HFF-Myc (cell line): ENCODE results near the gene CMIP.
"Not testable (repeated sequence)": the region's sequence is repeated elsewhere in the genome, so short reads cannot be mapped to it uniquely, and the experiment has no call there.

Experiments used
- DNase-seq: peaks from one replicate; pipeline ENCODE4 v3.0.0-alpha.2; 2011; ENCODE audit warnings: low read depth; ENCODE audit errors: extremely low read depth
- H3K4me3 ChIP-seq: replicated peaks from 2 replicates; pipeline ENCODE4 v1.5.1; 2011; ENCODE audit warnings: low read depth, mild to moderate bottlenecking, control low read depth, low read length
- TF ChIP-seq, protein P1 (sequence below): IDR thresholded peaks from 2 replicates; pipeline ENCODE4 v1.5.1; 2012; ENCODE audit warnings: mild to moderate bottlenecking, low read depth, low read length, control low read depth; ENCODE audit errors: missing control alignments

The CMIP gene

DNA sequence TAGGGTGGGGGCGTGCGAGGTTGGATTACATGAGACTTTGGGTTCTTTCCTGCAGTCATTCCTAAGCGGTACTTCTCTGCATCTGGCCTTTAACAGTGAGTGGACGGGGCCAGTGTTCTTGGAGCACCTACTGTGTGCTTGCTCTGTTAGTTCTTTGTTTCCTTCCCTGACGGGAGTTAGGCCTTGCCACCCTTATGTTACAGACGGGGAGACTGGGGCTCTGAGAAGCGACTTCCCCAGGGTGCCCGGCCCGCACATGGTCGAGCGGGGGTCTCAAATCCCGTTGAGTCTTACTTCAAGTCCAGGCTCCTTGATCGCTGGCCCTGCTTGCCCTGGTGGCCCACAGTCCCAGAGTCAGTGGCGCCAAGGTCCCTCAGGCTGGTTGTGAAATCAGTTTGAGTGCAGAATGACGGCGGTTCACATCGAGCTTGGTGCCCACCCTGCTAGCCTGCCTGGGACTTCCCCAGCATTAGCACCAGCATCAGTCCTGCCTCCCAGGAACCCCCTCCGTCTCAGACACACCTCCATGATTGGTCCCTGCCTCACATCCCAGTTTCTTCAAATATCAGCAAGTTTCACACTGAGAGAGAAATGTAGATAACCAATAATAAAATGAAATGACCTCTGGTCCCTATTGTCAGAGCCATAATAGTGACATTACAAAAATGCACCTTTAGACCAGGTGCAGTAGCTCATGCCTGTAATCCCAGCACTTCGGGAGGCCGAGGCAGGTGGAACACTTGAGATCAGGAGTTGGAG, 128.0 kb downstream of the CMIP start:
- DNase-seq: no peak
- no peak overlapping the region for H3K4me3 ChIP-seq
- TF ChIP-seq, protein P1, sequence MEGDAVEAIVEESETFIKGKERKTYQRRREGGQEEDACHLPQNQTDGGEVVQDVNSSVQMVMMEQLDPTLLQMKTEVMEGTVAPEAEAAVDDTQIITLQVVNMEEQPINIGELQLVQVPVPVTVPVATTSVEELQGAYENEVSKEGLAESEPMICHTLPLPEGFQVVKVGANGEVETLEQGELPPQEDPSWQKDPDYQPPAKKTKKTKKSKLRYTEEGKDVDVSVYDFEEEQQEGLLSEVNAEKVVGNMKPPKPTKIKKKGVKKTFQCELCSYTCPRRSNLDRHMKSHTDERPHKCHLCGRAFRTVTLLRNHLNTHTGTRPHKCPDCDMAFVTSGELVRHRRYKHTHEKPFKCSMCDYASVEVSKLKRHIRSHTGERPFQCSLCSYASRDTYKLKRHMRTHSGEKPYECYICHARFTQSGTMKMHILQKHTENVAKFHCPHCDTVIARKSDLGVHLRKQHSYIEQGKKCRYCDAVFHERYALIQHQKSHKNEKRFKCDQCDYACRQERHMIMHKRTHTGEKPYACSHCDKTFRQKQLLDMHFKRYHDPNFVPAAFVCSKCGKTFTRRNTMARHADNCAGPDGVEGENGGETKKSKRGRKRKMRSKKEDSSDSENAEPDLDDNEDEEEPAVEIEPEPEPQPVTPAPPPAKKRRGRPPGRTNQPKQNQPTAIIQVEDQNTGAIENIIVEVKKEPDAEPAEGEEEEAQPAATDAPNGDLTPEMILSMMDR: no peak

DNA sequence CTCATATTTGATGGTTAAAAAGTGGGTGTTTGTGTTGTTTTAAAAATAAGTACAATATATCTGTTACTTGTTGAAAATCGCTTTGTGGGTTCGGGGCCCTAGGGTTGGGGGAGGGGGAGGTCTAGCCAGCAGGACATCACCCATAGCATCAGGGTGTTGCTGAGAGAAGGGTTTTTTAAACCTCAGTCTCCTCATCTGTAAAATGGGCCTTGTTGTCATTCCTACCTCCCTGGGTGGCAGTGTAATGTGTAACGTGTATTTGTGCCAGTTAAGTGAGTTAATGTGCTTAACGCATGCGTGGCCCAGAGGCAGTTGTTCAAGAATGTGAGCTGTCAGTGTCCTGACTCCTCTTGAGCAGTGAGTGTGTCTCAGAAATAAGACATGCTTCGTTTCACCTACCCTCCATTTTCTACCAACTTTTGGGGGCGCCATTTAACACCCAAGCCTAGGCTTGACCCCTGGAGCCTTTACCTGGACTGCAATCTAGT, 129.0 kb downstream of the CMIP start:
- TF ChIP-seq, protein P1: no peak
- no peak overlapping the region for H3K4me3 ChIP-seq
- no peak for DNase-seq

DNA sequence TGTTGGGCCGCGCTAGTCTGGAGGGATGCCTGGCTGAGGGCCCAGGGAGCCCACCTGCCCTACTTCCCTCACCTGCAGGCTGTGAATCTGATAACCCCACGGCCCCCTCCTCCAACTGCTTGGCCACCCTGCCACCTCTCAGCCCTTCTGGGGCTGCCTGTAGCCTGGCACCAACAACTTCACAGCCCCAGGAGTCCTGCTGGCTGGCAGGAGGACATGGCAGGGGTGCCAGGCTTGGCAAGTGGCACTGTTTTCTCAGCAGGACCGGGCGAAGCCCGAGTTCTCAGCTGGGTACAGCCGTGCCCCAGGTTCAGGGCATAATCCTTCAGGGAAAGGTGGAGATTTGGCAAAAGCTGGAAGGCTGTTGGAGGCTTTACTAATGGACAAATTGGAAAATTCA, 129.6 kb downstream of the CMIP start:
- TF ChIP-seq, protein P1: no peak
- no peak for DNase-seq
- H3K4me3 ChIP-seq: no peak overlapping the region

DNA sequence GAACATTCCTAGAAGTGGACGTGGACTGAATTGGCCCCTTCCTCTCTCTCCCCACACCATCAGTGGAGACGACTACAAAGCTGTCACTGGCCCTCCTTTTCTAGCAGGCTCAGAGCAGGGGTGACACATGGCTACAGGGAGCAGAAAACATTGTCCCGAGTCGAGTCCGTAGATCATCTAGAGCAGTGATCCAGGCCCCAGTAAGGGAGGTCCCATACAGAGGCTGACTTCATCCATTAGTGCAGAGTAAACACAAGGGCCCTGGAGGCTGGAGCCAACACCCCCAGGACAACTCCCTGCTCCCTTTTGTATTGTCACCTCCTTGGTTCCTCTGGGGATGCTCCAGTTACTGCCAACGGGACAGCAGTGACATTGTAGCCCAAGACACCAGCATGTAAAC, 130.7 kb downstream of the CMIP start:
- DNase-seq: no peak
- H3K4me3 ChIP-seq: no peak overlapping the region
- TF ChIP-seq, protein P1: no peak

DNA sequence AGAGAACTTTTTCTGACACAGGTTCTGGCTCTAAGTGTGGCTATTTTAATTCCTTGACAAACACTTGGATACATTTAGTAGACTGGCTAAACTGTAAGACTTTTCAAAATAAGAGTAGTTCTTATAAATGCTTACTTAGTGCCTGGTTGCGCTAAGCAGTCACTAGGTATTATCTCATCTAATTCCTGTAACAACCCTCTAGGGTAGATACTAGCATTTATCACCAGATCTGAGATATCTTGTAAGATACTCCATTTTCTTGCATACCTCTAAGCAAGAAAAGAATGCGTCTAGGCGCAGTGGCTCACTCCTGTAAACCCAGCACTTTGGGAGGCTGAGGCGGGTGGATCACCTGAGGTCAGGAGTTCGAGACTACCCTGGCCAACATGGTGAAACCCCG, 131.2 kb downstream of the CMIP start:
- no peak for DNase-seq
- H3K4me3 ChIP-seq: no peak overlapping the region
- TF ChIP-seq, protein P1: no peak

DNA sequence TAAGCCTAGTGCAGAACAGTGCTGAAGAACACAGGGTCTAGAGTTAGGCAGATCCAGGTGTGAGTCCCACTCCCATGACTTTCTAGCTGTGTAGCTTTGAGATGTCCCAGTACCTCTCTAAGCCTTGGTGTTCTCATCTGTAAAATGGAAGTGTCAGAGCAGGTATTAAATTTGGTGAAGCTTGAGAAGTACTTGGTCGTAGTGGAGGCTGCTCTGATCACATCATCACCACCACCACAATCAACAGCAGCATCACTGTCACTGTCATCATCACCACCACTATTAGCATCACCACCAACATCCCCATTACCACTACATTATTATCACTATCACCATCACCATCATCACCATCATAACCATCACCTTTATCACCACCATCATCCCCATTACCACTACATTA, 132.1 kb downstream of the CMIP start:
- no peak for DNase-seq
- TF ChIP-seq, protein P1: no peak
- no peak overlapping the region for H3K4me3 ChIP-seq

DNA sequence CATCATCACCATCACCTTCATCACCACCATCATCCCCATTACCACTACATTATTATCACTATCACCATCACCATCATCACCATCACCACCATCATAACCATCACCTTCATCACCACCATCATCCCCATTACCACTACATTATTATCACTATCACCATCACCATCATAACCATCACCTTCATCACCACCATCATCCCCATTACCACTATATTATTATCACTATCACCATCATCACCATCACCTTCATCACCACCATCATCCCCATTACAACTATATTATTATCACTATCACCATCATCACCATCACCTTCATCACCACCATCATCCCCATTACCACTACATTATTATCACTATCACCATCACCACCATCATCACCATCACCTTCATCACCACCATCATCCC, 132.7 kb downstream of the CMIP start:
- H3K4me3 ChIP-seq, DNase-seq: not testable (repeated sequence)
